Neural cell (in vitro differentiated cells): ENCODE measurements around the gene EEF1AKMT2. TPM values are rescaled to one million over a fixed set of nuclear protein-coding genes. Genes with fewer than 3 reads are reported as not detected.

ENCODE experiments used
- H2AFZ ChIP-seq: fragments of 200-600, 300-800 bp; sonication (generic), shearing (Covaris generic); 2 replicates; pipeline ENCODE4 v1.6.0; 2014; ENCODE audit warnings: low read depth, mild to moderate bottlenecking, antibody characterized with exemption, low read length, moderate library complexity
- H3F3A ChIP-seq: fragments of 200-600 bp; shearing (Covaris generic); 2 replicates; pipeline ENCODE4 v1.6.1; 2016; ENCODE audit warnings: mild to moderate bottlenecking, moderate library complexity, mixed read lengths, antibody characterized with exemption, low read length; ENCODE audit not compliant: insufficient read depth, poor library complexity, severe bottlenecking
- H3K27ac ChIP-seq: fragments of 200-600, 300-800 bp; sonication (generic), shearing (Covaris generic); 2 replicates; pipeline ENCODE4 v1.5.1; 2014; ENCODE audit warnings: mild to moderate bottlenecking, low read length, moderate library complexity
- H3K27me3 ChIP-seq: fragments of 300-800, 200-600 bp; sonication (generic), shearing (Covaris generic); 2 replicates; pipeline ENCODE4 v1.6.0; 2014; ENCODE audit warnings: mild to moderate bottlenecking, low read depth, low read length, moderate library complexity; ENCODE audit not compliant: insufficient read depth
- H3K36me3 ChIP-seq: fragments of 300-800, 200-600 bp; sonication (generic), shearing (Covaris generic); 2 replicates; pipeline ENCODE4 v1.5.1; 2014; ENCODE audit warnings: mild to moderate bottlenecking, antibody characterized with exemption, low read length, moderate library complexity; ENCODE audit not compliant: insufficient read depth
- H3K4me2 ChIP-seq: fragments of 300-800, 200-600 bp; sonication (generic), shearing (Covaris generic); 2 replicates; pipeline ENCODE4 v1.6.0; 2014; ENCODE audit warnings: mild to moderate bottlenecking, low read length
- H3K4me3 ChIP-seq: fragments of 300-800, 200-600 bp; sonication (generic), shearing (Covaris generic); 2 replicates; pipeline ENCODE4 v1.5.1; 2014; ENCODE audit warnings: mild to moderate bottlenecking, low read length, moderate library complexity
- H3K79me2 ChIP-seq: fragments of 200-600 bp; shearing (Covaris generic); replicated peaks from 2 replicates; pipeline ENCODE4 v1.6.0; 2014; ENCODE audit warnings: mild to moderate bottlenecking, low read length, moderate library complexity; ENCODE audit not compliant: insufficient read depth
- H3K9ac ChIP-seq: fragments of 300-800, 200-600 bp; sonication (generic), shearing (Covaris generic); 2 replicates; pipeline ENCODE4 v1.6.1; 2016; ENCODE audit warnings: mild to moderate bottlenecking, low read length, mixed read lengths
- H3K9me2 ChIP-seq: fragments of 200-600 bp; shearing (Covaris generic); 2 replicates; pipeline ENCODE4 v1.6.1; 2016; ENCODE audit warnings: mild to moderate bottlenecking, low read length, mixed read lengths; ENCODE audit not compliant: insufficient read depth
- H3K9me3 ChIP-seq: fragments of 200-600, 300-800 bp; sonication (generic), shearing (Covaris generic); 2 replicates; pipeline ENCODE4 v1.6.1; 2016; ENCODE audit warnings: mild to moderate bottlenecking, mixed run types, low read length, moderate library complexity, mixed read lengths
- H4K20me1 ChIP-seq: fragments of 200-600 bp; shearing (Covaris generic); 2 replicates; pipeline ENCODE4 v1.6.1; 2016; ENCODE audit warnings: mild to moderate bottlenecking, mixed run types; ENCODE audit not compliant: insufficient read depth
- CTCF ChIP-seq: fragments of 450-650 bp; IDR thresholded peaks from 2 replicates; pipeline ENCODE4 v1.5.1; 2014; ENCODE audit warnings: antibody characterized with exemption, mild to moderate bottlenecking, moderate library complexity; ENCODE audit not compliant: poor library complexity, severe bottlenecking
- EP300 ChIP-seq: fragments of 450-650 bp; conservative IDR thresholded peaks from 2 replicates; pipeline ENCODE4 v1.6.1; 2014; ENCODE audit warnings: antibody characterized with exemption, mild to moderate bottlenecking, moderate library complexity; ENCODE audit not compliant: poor library complexity, severe bottlenecking
- EZH2 ChIP-seq: fragments of 200-600, 300-800 bp; shearing (Covaris generic), sonication (generic); IDR thresholded peaks from 2 replicates; pipeline ENCODE4 v1.6.1; 2014; ENCODE audit warnings: antibody characterized with exemption, low read length, borderline replicate concordance, mild to moderate bottlenecking; ENCODE audit not compliant: insufficient read depth, poor library complexity, severe bottlenecking
- MXI1 ChIP-seq: fragments of 450-650 bp; conservative IDR thresholded peaks from 2 replicates; pipeline ENCODE4 v1.6.1; 2014; ENCODE audit warnings: antibody characterized with exemption, mild to moderate bottlenecking; ENCODE audit not compliant: poor library complexity, severe bottlenecking
- POLR2AphosphoS5 ChIP-seq: IDR thresholded peaks from 2 replicates; pipeline ENCODE4 v1.6.1; 2012
- RAD21 ChIP-seq: fragments of 450-650 bp; conservative IDR thresholded peaks from 2 replicates; pipeline ENCODE4 v1.6.1; 2014; ENCODE audit warnings: antibody characterized with exemption, mild to moderate bottlenecking, moderate library complexity
- REST ChIP-seq: IDR thresholded peaks from 2 replicates; pipeline ENCODE4 v1.6.1; 2012; ENCODE audit warnings: borderline replicate concordance
- SMC3 ChIP-seq: fragments of 450-650 bp; conservative IDR thresholded peaks from 2 replicates; pipeline ENCODE4 v1.6.1; 2014; ENCODE audit warnings: antibody characterized with exemption, mild to moderate bottlenecking, moderate library complexity; ENCODE audit not compliant: poor library complexity
- TAF1 ChIP-seq: IDR thresholded peaks from 2 replicates; pipeline ENCODE4 v1.6.1; 2012; ENCODE audit warnings: low read depth
- polyA plus RNA-seq: library from polyadenylated mRNA; depleted of rRNA; stranded (reverse); fragments of >200 nt; gene quantifications from 2 replicates; pipeline ENCODE4 v1.2.3, GENCODE V29; 2014

EEF1AKMT2 gene
- polyA plus RNA-seq, 1 donor from 2014 or later: 63.7 TPM

- Histone ChIP-seq H3K9ac (no peak overlapping the region), H4K20me1 (no peaks in the 10 kb centered on the region), H2AFZ (no peak overlapping the region), H3K27me3 (no peaks in the 10 kb centered on the region), H3K4me2 (no peak overlapping the region), H3K79me2 (peaks cover 13% of the 10 kb centered on the region), H3K4me3 (no peak overlapping the region), H3K9me3 (no peaks in the 10 kb centered on the region), H3K9me2 (no peaks in the 10 kb centered on the region), H3F3A (no peaks in the 10 kb centered on the region), H3K27ac (no peak overlapping the region), H3K36me3 (no peaks in the 10 kb centered on the region)
- TF ChIP-seq TAF1 (no peak), EZH2 (no peak), CTCF (no peak), RAD21 (no peak), MXI1 (no peak), EP300 (no peak), REST (no peak)
Observed at GRCh38 chr10:124719213-124719851, 72.4 kb downstream of the EEF1AKMT2 start.

GRCh38 chr10:124717911-124718741 is 73.6 kb downstream of the EEF1AKMT2 start:
- H3K9ac ChIP-seq: no peak overlapping the region
- peaks cover 15% of the 10 kb centered on the region for H3K79me2 ChIP-seq

More at GRCh38 chr10:124717911-124718741, 73.6 kb downstream of the EEF1AKMT2 start:
- TF ChIP-seq SMC3 (no peak), EZH2 (no peak), CTCF (no peak), EP300 (no peak), POLR2AphosphoS5 (no peak), MXI1 (no peak), TAF1 (no peak), REST (no peak), RAD21 (no peak)
- Histone ChIP-seq H3K4me3 (no peak overlapping the region), H4K20me1 (no peaks in the 10 kb centered on the region), H3K4me2 (no peak overlapping the region), H3K9me2 (no peaks in the 10 kb centered on the region), H3K27ac (no peak overlapping the region), H3K27me3 (no peaks in the 10 kb centered on the region), H3F3A (no peaks in the 10 kb centered on the region), H3K36me3 (no peaks in the 10 kb centered on the region), H2AFZ (no peak overlapping the region), H3K9me3 (no peaks in the 10 kb centered on the region)
